ENCODE measurements around the gene PLCG2.
"Not testable (repeated sequence)": the region's sequence is repeated elsewhere in the genome, so short reads cannot be mapped to it uniquely, and the experiment has no call there.

PLCG2 gene

GRCh38 chr16:82008957-82009592 lies 230.0 kb downstream of the PLCG2 start:
- no peak for DNase-seq

GRCh38 chr16:82009789-82010188 lies 230.7 kb downstream of the PLCG2 start:
- DNase-seq, result not testable (repeated sequence)

GRCh38 chr16:82010649-82011048 lies 231.6 kb downstream of the PLCG2 start:
- DNase-seq, result no peak

- DNase-seq, result peak; percentile 63 to 88
Measured at GRCh38 chr16:82011199-82011641, 232.1 kb downstream of the PLCG2 start, which contains the start of gene SDR42E1. Gene SDR42E1 (minus strand): TSS chr16:82011470. CDS start chr16:82000858, 10,612 bp downstream.
